HEK293 (cell line): Measurements from ENCODE around the gene GABRB2.

Experiments
- CTCF ChIA-PET: fragments of 350-600 bp; formaldehyde crosslinking; extraction: SDS; loops from one replicate; lab custom pipeline; 2021; ENCODE audit warnings: antibody characterized with exemption; lab: Yijun Ruan, JAX
- POLR2A ChIA-PET: fragments of 300-600 bp; formaldehyde crosslinking; extraction: SDS; loops from one replicate; lab custom pipeline; 2020; ENCODE audit warnings: antibody characterized with exemption, inconsistent platforms; lab: Yijun Ruan, JAX
- H3K27ac ChIP-seq: fragments of 200-500 bp; sonication (Bioruptor generic); 2 replicates; pipeline ENCODE4 v1.5.1; 2014; ENCODE audit warnings: low read depth, low read length, control low read depth, inconsistent platforms; ENCODE audit errors: extremely low read depth
- H3K36me3 ChIP-seq, 2 experiments: fragments of 200-500 bp in 1 of 2; sonication (Bioruptor generic) in 1 of 2; 1 replicate in 1 of 2; 2 replicates in 1 of 2; pipeline ENCODE4 v1.5.1; 2014 to 2017; ENCODE audit warnings: inconsistent platforms in 2 of 2, low read length in 2 of 2; ENCODE audit not compliant: control insufficient read depth in 2 of 2, insufficient read depth in 1 of 2
- H3K4me1 ChIP-seq: fragments of 200-500 bp; sonication (Bioruptor generic); 2 replicates; pipeline ENCODE4 v1.5.1; 2014; ENCODE audit warnings: mild to moderate bottlenecking, low read length, inconsistent platforms; ENCODE audit not compliant: control insufficient read depth, insufficient read depth
- H3K4me3 ChIP-seq: 2 replicates; pipeline ENCODE4 v1.5.1; 2011; ENCODE audit warnings: low read depth, mild to moderate bottlenecking, control low read depth, low read length, moderate library complexity
- H3K9me3 ChIP-seq: fragments of 200-500 bp; sonication (Bioruptor generic); 2 replicates; pipeline ENCODE4 v1.5.1; 2014; ENCODE audit warnings: low read depth, low read length, inconsistent platforms; ENCODE audit not compliant: control insufficient read depth, insufficient read depth
- ATF2 ChIP-seq: fragments of 450-650 bp; formaldehyde crosslinking; IDR thresholded peaks from 2 replicates; pipeline ENCODE4 v1.5.1; 2016; ENCODE audit warnings: missing biosample characterization, missing genetic modification characterization, low read depth
- EGR2 ChIP-seq: fragments of 450-650 bp; formaldehyde crosslinking; IDR thresholded peaks from 2 replicates; pipeline ENCODE4 v1.5.1; 2016; ENCODE audit warnings: low read depth, missing biosample characterization, missing genetic modification characterization
- HOXD13 ChIP-seq: sonication (generic); formaldehyde crosslinking; IDR thresholded peaks from 2 replicates; pipeline ENCODE4 v1.8.0; 2022; ENCODE audit warnings: missing genetic modification reagents, borderline replicate concordance
- INSM2 ChIP-seq: fragments of 450-650 bp; formaldehyde crosslinking; IDR thresholded peaks from 2 replicates; pipeline ENCODE4 v1.5.1; 2016; ENCODE audit warnings: missing biosample characterization, missing genetic modification characterization
- RBAK ChIP-seq: fragments of 450-650 bp; formaldehyde crosslinking; IDR thresholded peaks from 2 replicates; pipeline ENCODE4 v1.5.1; 2016; ENCODE audit warnings: missing biosample characterization, missing genetic modification characterization
- SP2 ChIP-seq: fragments of 450-650 bp; formaldehyde crosslinking; IDR thresholded peaks from 2 replicates; pipeline ENCODE4 v1.5.1; 2016; ENCODE audit warnings: missing biosample characterization, missing genetic modification characterization
- SP3 ChIP-seq: fragments of 450-650 bp; formaldehyde crosslinking; IDR thresholded peaks from 2 replicates; pipeline ENCODE4 v1.5.1; 2016; ENCODE audit warnings: missing biosample characterization, missing genetic modification characterization
- ZNF132 ChIP-seq: fragments of 450-650 bp; formaldehyde crosslinking; IDR thresholded peaks from 2 replicates; pipeline ENCODE4 v1.5.1; 2017; ENCODE audit warnings: missing biosample characterization, missing genetic modification characterization, borderline replicate concordance
- ZNF138 ChIP-seq: fragments of 450-650 bp; formaldehyde crosslinking; IDR thresholded peaks from 2 replicates; pipeline ENCODE4 v1.5.1; 2016; ENCODE audit warnings: missing biosample characterization, missing genetic modification characterization, borderline replicate concordance
- ZNF221 ChIP-seq: fragments of 450-650 bp; formaldehyde crosslinking; IDR thresholded peaks from 2 replicates; pipeline ENCODE4 v1.5.1; 2017; ENCODE audit warnings: missing biosample characterization, missing genetic modification characterization, borderline replicate concordance
- ZNF341 ChIP-seq: fragments of 450-650 bp; formaldehyde crosslinking; IDR thresholded peaks from 2 replicates; pipeline ENCODE4; 2016; ENCODE audit warnings: low read depth, missing biosample characterization, missing genetic modification characterization
- ZNF362 ChIP-seq: fragments of 450-650 bp; formaldehyde crosslinking; IDR thresholded peaks from 2 replicates; pipeline ENCODE4 v1.5.1; 2016; ENCODE audit warnings: missing biosample characterization, missing genetic modification characterization
- ZNF433 ChIP-seq: fragments of 450-650 bp; formaldehyde crosslinking; IDR thresholded peaks from 2 replicates; pipeline ENCODE4 v1.5.1; 2016; ENCODE audit warnings: missing biosample characterization, missing genetic modification characterization, low read depth
- ZNF473 ChIP-seq: fragments of 450-650 bp; formaldehyde crosslinking; IDR thresholded peaks from 2 replicates; pipeline ENCODE4 v1.5.1; 2017; ENCODE audit warnings: missing biosample characterization, missing genetic modification characterization
- ZNF654 ChIP-seq: fragments of 450-650 bp; formaldehyde crosslinking; IDR thresholded peaks from 2 replicates; pipeline ENCODE4 v1.5.1; 2016; ENCODE audit warnings: low read depth, missing biosample characterization, missing genetic modification characterization
- ZNF747 ChIP-seq: fragments of 450-650 bp; formaldehyde crosslinking; IDR thresholded peaks from 2 replicates; pipeline ENCODE4 v1.5.1; 2016; ENCODE audit warnings: missing biosample characterization, missing genetic modification characterization
- ZNF76 ChIP-seq: fragments of 450-650 bp; formaldehyde crosslinking; IDR thresholded peaks from 2 replicates; pipeline ENCODE4; 2016; ENCODE audit warnings: low read depth, missing biosample characterization, missing genetic modification characterization, borderline replicate concordance
- ZSCAN18 ChIP-seq: fragments of 450-650 bp; formaldehyde crosslinking; IDR thresholded peaks from 2 replicates; pipeline ENCODE4 v1.5.1; 2016; ENCODE audit warnings: missing biosample characterization, missing genetic modification characterization

The GABRB2 gene

GRCh38 chr5:161311146-161311708, 235.3 kb downstream of the GABRB2 start (continued):
- TF ChIP-seq HOXD13: no peak
- no peak for TF ChIP-seq EGR2
- TF ChIP-seq ZNF132 (tag by site-specific recombination): no peak
- no peak for TF ChIP-seq ZNF362 (tag by site-specific recombination)
- TF ChIP-seq ZNF473: no peak
- TF ChIP-seq ZNF138 (tag by site-specific recombination): no peak
- TF ChIP-seq INSM2 (tag by site-specific recombination): no peak
- no peak for TF ChIP-seq ZNF76 (tag by site-specific recombination)
- TF ChIP-seq, all 188 proteins: peak for 0

- no peaks in the 10 kb centered on the region for H3K36me3 ChIP-seq
- H3K27ac ChIP-seq: no peak overlapping the region
- H3K4me3 ChIP-seq: no peak overlapping the region
- no peaks in the 10 kb centered on the region for H3K4me1 ChIP-seq
- H3K9me3 ChIP-seq: no peaks in the 10 kb centered on the region
- TF ChIP-seq ATF2 (tag by site-specific recombination): peak; percentile 43; the same call in 1 of the 2 replicates
- no peak for TF ChIP-seq RBAK
- TF ChIP-seq, all 188 proteins: peak for 1
- ChIA-PET CTCF (interaction anchor here (0.6 kb wide), 1 partner anchor 17 kb away, joined by 3 read pairs; no protein-coding TSS in a partner anchor), POLR2A (no interaction called here)
Observed at GRCh38 chr5:161306351-161306995, 240.1 kb downstream of the GABRB2 start.

GRCh38 chr5:161305601-161306000, 240.9 kb downstream of the GABRB2 start:
- no peak overlapping the region for H3K4me3 ChIP-seq
- no peaks in the 10 kb centered on the region for H3K36me3 ChIP-seq
- ChIA-PET POLR2A (no interaction called here), CTCF (no interaction called here)
- no peak overlapping the region for H3K27ac ChIP-seq
- H3K4me1 ChIP-seq: no peaks in the 10 kb centered on the region
- TF ChIP-seq ZNF654 (no peak), ZNF433 (tag by site-specific recombination) (no peak), ZSCAN18 (tag by site-specific recombination) (no peak), ZNF221 (tag by site-specific recombination) (no peak), SP2 (tag by site-specific recombination) (no peak), ZNF747 (tag by site-specific recombination) (no peak), ZNF341 (tag by site-specific recombination) (no peak), SP3 (tag by site-specific recombination) (no peak)
- no peaks in the 10 kb centered on the region for H3K9me3 ChIP-seq
